ENCODE results near the gene MEIS2. TPM values are rescaled to one million over a fixed set of nuclear protein-coding genes. Genes with fewer than 3 reads are reported as not detected.

Gene MEIS2
- total RNA-seq, 1 donor from 2014 or later, result 13.0 TPM

DNA sequence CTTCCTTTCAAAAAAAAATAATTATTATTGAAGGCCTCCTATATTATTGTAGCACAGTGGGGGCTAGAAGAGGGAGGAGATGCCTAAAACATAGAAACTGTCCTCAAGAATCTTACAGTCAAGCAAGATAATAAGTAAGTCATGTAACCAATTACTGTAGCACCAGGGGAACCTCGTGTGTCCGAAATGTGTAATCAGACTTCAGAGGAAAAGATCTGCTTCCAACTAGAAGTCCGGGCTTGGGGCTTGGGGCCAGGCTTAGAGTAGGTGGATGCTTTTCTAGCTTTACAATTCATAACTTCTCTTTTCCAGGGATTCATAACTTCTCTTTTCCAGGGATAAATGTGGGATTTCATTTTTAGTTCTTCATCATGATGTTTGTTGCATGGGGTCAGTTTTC lies 29.2 kb downstream of the MEIS2 start:
- no peaks in the 10 kb centered on the region for H3K27me3 Mint-ChIP-seq (ENCODE audit: unreplicated experiment)
- H3K9me3 Mint-ChIP-seq (ENCODE audit: unreplicated experiment), result no peaks in the 10 kb centered on the region
- DNase-seq (ENCODE audit: low spot score), result no peak
- H3K27ac Mint-ChIP-seq (ENCODE audit: unreplicated experiment), result no peak overlapping the region
- no peaks in the 10 kb centered on the region for H3K4me1 Mint-ChIP-seq (ENCODE audit: unreplicated experiment)
- H3K4me3 Mint-ChIP-seq (ENCODE audit: unreplicated experiment), result no peak overlapping the region
- TF ChIP-seq, protein P1, sequence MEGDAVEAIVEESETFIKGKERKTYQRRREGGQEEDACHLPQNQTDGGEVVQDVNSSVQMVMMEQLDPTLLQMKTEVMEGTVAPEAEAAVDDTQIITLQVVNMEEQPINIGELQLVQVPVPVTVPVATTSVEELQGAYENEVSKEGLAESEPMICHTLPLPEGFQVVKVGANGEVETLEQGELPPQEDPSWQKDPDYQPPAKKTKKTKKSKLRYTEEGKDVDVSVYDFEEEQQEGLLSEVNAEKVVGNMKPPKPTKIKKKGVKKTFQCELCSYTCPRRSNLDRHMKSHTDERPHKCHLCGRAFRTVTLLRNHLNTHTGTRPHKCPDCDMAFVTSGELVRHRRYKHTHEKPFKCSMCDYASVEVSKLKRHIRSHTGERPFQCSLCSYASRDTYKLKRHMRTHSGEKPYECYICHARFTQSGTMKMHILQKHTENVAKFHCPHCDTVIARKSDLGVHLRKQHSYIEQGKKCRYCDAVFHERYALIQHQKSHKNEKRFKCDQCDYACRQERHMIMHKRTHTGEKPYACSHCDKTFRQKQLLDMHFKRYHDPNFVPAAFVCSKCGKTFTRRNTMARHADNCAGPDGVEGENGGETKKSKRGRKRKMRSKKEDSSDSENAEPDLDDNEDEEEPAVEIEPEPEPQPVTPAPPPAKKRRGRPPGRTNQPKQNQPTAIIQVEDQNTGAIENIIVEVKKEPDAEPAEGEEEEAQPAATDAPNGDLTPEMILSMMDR (IDR thresholded peaks at IDR 0.05; ENCODE audit: unreplicated experiment), result no peak
- no peaks in the 10 kb centered on the region for H3K36me3 Mint-ChIP-seq (ENCODE audit: low read depth, unreplicated experiment)

DNA sequence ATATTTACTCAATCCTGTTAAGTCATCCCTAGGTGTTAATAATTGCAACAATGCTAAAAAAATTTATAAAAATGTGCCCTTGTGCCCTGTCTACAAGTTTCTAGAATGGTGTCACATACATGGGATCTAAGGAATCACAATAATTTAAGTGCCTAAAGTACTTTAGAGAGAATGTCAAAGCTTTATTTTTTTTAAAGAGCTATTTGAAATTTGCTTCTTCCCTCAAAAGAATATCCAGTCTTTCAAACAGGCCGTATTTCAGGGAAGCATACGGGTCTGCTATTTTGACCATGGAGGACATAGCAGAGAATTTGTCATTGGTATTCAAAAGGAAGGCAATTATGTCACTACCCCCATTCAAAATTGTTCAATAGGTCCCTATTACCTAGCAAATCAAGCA lies 29.7 kb downstream of the MEIS2 start:
- TF ChIP-seq, protein P1 (IDR thresholded peaks at IDR 0.05; ENCODE audit: unreplicated experiment), result no peak
- Mint-ChIP-seq H3K27ac (ENCODE audit: unreplicated experiment) (no peak overlapping the region), H3K4me3 (ENCODE audit: unreplicated experiment) (no peak overlapping the region), H3K9me3 (ENCODE audit: unreplicated experiment) (no peaks in the 10 kb centered on the region), H3K4me1 (ENCODE audit: unreplicated experiment) (no peaks in the 10 kb centered on the region), H3K27me3 (ENCODE audit: unreplicated experiment) (no peaks in the 10 kb centered on the region), H3K36me3 (ENCODE audit: low read depth, unreplicated experiment) (no peaks in the 10 kb centered on the region)
- DNase-seq (ENCODE audit: low spot score), result no peak

DNA sequence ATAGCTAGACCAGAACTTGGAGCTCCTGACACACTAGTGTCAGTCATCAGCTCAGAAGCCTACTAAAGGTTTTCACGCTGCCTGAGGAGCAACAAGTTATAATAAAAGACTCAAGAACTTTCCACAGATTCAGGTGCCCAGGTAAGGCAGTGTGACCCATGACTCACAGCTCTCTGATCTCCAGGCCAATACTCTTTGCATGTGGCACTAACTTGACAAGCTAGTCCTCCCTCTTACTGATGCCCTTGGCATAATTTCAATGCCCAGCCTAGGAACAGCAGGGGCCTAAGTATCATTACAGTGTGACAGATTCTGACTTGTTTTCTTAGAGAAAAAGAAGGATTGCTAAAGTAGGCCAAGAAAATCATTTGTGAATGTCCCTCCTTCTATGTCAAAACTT lies 38.4 kb downstream of the MEIS2 start:
- DNase-seq (ENCODE audit: low spot score), result no peak
- H3K4me3 Mint-ChIP-seq (ENCODE audit: unreplicated experiment), result no peak overlapping the region
- TF ChIP-seq, protein P1 (IDR thresholded peaks at IDR 0.05; ENCODE audit: unreplicated experiment), result no peak
- no peaks in the 10 kb centered on the region for H3K36me3 Mint-ChIP-seq (ENCODE audit: low read depth, unreplicated experiment)
- H3K27me3 Mint-ChIP-seq (ENCODE audit: unreplicated experiment), result no peaks in the 10 kb centered on the region
- H3K4me1 Mint-ChIP-seq (ENCODE audit: unreplicated experiment), result peaks cover 9% of the 10 kb centered on the region
- H3K9me3 Mint-ChIP-seq (ENCODE audit: unreplicated experiment), result no peaks in the 10 kb centered on the region
- H3K27ac Mint-ChIP-seq (ENCODE audit: unreplicated experiment), result no peak overlapping the region

DNA sequence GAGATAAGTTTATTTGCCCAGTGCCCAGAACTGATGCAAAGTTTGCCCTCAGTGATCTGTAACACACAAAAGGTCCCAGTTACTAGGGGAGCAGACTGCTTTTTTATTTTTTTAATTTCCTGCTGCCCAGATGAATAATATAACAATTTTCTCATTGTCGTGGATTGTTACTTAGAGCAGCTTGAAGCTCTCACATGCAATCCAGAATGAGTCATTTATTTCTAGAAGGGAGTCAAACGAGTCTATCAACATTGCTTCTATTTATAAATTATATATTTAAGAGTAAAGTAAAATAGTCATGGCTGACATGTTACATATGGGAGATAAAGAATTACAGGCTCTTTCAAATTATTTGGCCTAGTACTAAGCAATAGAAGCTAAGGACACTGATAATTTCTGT lies 41.3 kb downstream of the MEIS2 start:
- Mint-ChIP-seq H3K36me3 (ENCODE audit: low read depth, unreplicated experiment) (no peaks in the 10 kb centered on the region), H3K4me1 (ENCODE audit: unreplicated experiment) (peaks cover 9% of the 10 kb centered on the region), H3K27me3 (ENCODE audit: unreplicated experiment) (no peaks in the 10 kb centered on the region), H3K27ac (ENCODE audit: unreplicated experiment) (no peak overlapping the region), H3K4me3 (ENCODE audit: unreplicated experiment) (no peak overlapping the region), H3K9me3 (ENCODE audit: unreplicated experiment) (no peaks in the 10 kb centered on the region)
- DNase-seq (ENCODE audit: low spot score), result no peak
- TF ChIP-seq, protein P1 (IDR thresholded peaks at IDR 0.05; ENCODE audit: unreplicated experiment), result no peak

DNA sequence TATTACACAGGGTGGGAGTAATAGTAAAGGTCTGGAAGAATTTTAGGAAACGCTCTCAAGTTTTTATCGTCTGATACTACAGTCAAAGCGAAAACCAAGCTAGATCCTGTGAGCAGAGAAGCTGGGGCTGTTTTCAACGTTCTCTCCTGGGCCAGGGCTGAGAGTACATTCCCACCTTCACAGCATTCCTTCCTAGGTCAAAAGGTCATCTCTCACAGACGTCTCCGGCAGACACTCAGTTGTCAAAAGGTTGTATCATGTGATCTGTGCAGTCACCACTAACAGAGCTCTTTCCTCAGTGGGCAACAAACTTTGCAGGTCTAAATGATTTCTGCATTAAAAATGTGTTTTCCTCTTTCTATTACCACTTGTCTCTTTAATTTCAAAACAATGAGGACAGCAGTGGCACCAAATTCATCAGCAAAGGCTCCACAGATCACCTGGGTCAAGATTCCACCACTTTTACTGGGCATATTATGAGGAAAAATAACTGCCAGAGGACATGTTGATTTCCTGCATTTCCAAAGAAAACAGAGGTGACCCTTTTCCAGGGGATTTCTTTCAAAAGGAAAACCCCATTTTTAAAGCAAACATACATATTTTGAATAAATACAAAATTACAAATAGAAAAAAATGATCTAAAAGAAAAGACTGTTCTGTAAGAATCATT lies 41.9 kb downstream of the MEIS2 start:
- Mint-ChIP-seq H3K27ac (ENCODE audit: unreplicated experiment) (no peak overlapping the region), H3K4me3 (ENCODE audit: unreplicated experiment) (no peak overlapping the region), H3K27me3 (ENCODE audit: unreplicated experiment) (no peaks in the 10 kb centered on the region), H3K4me1 (ENCODE audit: unreplicated experiment) (peaks cover 9% of the 10 kb centered on the region), H3K36me3 (ENCODE audit: low read depth, unreplicated experiment) (no peaks in the 10 kb centered on the region), H3K9me3 (ENCODE audit: unreplicated experiment) (no peaks in the 10 kb centered on the region)
- TF ChIP-seq, protein P1 (IDR thresholded peaks at IDR 0.05; ENCODE audit: unreplicated experiment), result no peak
- no peak for DNase-seq (ENCODE audit: low spot score)
